Measurements from ENCODE around the gene ICAM3. TPM values are rescaled to one million over a fixed set of nuclear protein-coding genes. Genes with fewer than 3 reads are reported as not detected.

ICAM3 gene
- total and polyA plus RNA-seq, 10 of the 15 experiments (the other 5 are each of a cell fraction or from before 2014, with no cell fraction given), result 5.5 to 152 (median 90.7) TPM

DNA sequence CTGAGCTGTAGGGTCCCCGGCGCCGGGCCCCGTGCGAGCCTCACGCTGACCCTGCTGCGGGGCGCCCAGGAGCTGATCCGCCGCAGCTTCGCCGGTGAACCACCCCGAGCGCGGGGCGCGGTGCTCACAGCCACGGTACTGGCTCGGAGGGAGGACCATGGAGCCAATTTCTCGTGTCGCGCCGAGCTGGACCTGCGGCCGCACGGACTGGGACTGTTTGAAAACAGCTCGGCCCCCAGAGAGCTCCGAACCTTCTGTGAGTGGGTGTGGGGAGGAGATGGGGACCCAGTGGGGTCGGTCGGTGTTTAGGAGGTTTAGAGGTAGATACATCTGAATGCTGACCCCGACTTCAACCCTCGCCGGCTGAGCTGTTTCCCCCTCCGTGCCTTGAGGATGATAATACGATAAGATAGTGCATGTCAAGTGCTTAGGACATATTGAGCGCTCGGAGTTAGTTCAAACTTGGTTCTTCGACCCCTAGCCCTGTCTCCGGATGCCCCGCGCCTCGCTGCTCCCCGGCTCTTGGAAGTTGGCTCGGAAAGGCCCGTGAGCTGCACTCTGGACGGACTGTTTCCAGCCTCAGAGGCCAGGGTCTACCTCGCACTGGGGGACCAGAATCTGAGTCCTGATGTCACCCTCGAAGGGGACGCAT lies 47.7 kb downstream of the ICAM3 start:
- TF ChIP-seq, protein P1, sequence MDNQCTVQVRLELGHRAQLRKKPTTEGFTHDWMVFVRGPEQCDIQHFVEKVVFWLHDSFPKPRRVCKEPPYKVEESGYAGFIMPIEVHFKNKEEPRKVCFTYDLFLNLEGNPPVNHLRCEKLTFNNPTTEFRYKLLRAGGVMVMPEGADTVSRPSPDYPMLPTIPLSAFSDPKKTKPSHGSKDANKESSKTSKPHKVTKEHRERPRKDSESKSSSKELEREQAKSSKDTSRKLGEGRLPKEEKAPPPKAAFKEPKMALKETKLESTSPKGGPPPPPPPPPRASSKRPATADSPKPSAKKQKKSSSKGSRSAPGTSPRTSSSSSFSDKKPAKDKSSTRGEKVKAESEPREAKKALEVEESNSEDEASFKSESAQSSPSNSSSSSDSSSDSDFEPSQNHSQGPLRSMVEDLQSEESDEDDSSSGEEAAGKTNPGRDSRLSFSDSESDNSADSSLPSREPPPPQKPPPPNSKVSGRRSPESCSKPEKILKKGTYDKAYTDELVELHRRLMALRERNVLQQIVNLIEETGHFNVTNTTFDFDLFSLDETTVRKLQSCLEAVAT (IDR thresholded peaks at IDR 0.05), result no peak
- TF ChIP-seq, protein P2, sequence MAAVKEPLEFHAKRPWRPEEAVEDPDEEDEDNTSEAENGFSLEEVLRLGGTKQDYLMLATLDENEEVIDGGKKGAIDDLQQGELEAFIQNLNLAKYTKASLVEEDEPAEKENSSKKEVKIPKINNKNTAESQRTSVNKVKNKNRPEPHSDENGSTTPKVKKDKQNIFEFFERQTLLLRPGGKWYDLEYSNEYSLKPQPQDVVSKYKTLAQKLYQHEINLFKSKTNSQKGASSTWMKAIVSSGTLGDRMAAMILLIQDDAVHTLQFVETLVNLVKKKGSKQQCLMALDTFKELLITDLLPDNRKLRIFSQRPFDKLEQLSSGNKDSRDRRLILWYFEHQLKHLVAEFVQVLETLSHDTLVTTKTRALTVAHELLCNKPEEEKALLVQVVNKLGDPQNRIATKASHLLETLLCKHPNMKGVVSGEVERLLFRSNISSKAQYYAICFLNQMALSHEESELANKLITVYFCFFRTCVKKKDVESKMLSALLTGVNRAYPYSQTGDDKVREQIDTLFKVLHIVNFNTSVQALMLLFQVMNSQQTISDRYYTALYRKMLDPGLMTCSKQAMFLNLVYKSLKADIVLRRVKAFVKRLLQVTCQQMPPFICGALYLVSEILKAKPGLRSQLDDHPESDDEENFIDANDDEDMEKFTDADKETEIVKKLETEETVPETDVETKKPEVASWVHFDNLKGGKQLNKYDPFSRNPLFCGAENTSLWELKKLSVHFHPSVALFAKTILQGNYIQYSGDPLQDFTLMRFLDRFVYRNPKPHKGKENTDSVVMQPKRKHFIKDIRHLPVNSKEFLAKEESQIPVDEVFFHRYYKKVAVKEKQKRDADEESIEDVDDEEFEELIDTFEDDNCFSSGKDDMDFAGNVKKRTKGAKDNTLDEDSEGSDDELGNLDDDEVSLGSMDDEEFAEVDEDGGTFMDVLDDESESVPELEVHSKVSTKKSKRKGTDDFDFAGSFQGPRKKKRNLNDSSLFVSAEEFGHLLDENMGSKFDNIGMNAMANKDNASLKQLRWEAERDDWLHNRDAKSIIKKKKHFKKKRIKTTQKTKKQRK (IDR thresholded peaks at IDR 0.05; ENCODE audit: low read depth, low read length), result no peak
- no peak for TF ChIP-seq PAX8 (IDR thresholded peaks at IDR 0.05)
- TF ChIP-seq TCF7 (IDR thresholded peaks at IDR 0.05; ENCODE audit: borderline replicate concordance), result no peak
- TF ChIP-seq KLF5 (IDR thresholded peaks at IDR 0.05; ENCODE audit: partially characterized antibody), result no peak
- TF ChIP-seq, protein P3, sequence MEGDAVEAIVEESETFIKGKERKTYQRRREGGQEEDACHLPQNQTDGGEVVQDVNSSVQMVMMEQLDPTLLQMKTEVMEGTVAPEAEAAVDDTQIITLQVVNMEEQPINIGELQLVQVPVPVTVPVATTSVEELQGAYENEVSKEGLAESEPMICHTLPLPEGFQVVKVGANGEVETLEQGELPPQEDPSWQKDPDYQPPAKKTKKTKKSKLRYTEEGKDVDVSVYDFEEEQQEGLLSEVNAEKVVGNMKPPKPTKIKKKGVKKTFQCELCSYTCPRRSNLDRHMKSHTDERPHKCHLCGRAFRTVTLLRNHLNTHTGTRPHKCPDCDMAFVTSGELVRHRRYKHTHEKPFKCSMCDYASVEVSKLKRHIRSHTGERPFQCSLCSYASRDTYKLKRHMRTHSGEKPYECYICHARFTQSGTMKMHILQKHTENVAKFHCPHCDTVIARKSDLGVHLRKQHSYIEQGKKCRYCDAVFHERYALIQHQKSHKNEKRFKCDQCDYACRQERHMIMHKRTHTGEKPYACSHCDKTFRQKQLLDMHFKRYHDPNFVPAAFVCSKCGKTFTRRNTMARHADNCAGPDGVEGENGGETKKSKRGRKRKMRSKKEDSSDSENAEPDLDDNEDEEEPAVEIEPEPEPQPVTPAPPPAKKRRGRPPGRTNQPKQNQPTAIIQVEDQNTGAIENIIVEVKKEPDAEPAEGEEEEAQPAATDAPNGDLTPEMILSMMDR (IDR thresholded peaks at IDR 0.05 in 2 of 3, conservative IDR thresholded peaks at IDR 0.05 in 1 of 3; ENCODE audit: control insufficient read depth in 2 of 3, extremely low read depth in 1 of 3, insufficient read depth in 1 of 3, low read depth in 3 of 3, low read length in 3 of 3), result no peak
- TF ChIP-seq JUND (IDR thresholded peaks at IDR 0.05; ENCODE audit: low read depth, low read length), result no peak
- TF ChIP-seq, protein P4, sequence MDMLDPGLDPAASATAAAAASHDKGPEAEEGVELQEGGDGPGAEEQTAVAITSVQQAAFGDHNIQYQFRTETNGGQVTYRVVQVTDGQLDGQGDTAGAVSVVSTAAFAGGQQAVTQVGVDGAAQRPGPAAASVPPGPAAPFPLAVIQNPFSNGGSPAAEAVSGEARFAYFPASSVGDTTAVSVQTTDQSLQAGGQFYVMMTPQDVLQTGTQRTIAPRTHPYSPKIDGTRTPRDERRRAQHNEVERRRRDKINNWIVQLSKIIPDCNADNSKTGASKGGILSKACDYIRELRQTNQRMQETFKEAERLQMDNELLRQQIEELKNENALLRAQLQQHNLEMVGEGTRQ (IDR thresholded peaks at IDR 0.05; ENCODE audit: borderline replicate concordance, low read depth, low read length), result no peak
- TF ChIP-seq DPF2 (IDR thresholded peaks at IDR 0.05), result no peak
- TF ChIP-seq, protein P5, sequence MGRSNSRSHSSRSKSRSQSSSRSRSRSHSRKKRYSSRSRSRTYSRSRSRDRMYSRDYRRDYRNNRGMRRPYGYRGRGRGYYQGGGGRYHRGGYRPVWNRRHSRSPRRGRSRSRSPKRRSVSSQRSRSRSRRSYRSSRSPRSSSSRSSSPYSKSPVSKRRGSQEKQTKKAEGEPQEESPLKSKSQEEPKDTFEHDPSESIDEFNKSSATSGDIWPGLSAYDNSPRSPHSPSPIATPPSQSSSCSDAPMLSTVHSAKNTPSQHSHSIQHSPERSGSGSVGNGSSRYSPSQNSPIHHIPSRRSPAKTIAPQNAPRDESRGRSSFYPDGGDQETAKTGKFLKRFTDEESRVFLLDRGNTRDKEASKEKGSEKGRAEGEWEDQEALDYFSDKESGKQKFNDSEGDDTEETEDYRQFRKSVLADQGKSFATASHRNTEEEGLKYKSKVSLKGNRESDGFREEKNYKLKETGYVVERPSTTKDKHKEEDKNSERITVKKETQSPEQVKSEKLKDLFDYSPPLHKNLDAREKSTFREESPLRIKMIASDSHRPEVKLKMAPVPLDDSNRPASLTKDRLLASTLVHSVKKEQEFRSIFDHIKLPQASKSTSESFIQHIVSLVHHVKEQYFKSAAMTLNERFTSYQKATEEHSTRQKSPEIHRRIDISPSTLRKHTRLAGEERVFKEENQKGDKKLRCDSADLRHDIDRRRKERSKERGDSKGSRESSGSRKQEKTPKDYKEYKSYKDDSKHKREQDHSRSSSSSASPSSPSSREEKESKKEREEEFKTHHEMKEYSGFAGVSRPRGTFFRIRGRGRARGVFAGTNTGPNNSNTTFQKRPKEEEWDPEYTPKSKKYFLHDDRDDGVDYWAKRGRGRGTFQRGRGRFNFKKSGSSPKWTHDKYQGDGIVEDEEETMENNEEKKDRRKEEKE (IDR thresholded peaks at IDR 0.05), result no peak
- TF ChIP-seq GATAD2B (conservative IDR thresholded peaks at IDR 0.05; ENCODE audit: low read depth), result no peak

More for the DNA sequence above, 47.7 kb downstream of the ICAM3 start:
- Histone ChIP-seq H3K4me2 (ENCODE audit: control insufficient read depth, insufficient read depth) (peak overlapping the region; percentile 98), H3K27ac (ENCODE audit: control insufficient read depth, insufficient read depth) (no peak overlapping the region), H3K9me3 (replicated peaks; ENCODE audit: control insufficient read depth, insufficient read depth, low read length) (no peaks in the 10 kb centered on the region; the same call in 2 of the 3 replicates), H3K79me2 (ENCODE audit: control insufficient read depth, insufficient read depth, low read length) (no peaks in the 10 kb centered on the region), H3K36me3 (ENCODE audit: control insufficient read depth in 2 of 2, insufficient read depth in 2 of 2, low read length in 1 of 2) (no peaks in the 10 kb centered on the region; a peak in 1 of 4 replicates), H3K27me3 (replicated peaks in 1 of 2; ENCODE audit: control insufficient read depth in 2 of 2, insufficient read depth in 2 of 2, low read length in 1 of 2) (peaks cover 3 to 16% of the 10 kb centered on the region in 2 experiments), H2AFZ (ENCODE audit: control insufficient read depth, low read depth, low read length) (peak overlapping the region; percentile 70), H3K4me1 (ENCODE audit: control insufficient read depth, insufficient read depth, low read length) (peaks cover 57% of the 10 kb centered on the region), H4K20me1 (ENCODE audit: control insufficient read depth, insufficient read depth) (no peaks in the 10 kb centered on the region), H3K4me3 (peak overlapping the region; percentile 77), H3K9ac (ENCODE audit: control insufficient read depth, insufficient read depth, low read length) (peak overlapping the region; percentile 7; the same call in 1 of the 2 replicates)
- ATAC-seq (no peak), DNase-seq (ENCODE audit: low read depth, low spot score) (no peak), FAIRE-seq (no peak)
- ChIA-PET SMC1A (ENCODE audit: uncharacterized antibody, unreplicated experiment) (interaction anchor here (0.5 to 1.8 kb wide), 8 partner anchors 15 to 144 kb away, joined by 3 to 14 read pairs (median 4); partner anchors contain the start of genes ICAM1 and TYK2), RAD21 (ENCODE audit: unreplicated experiment) (interaction anchor here (0.6 to 1.6 kb wide), 5 partner anchors 12 to 89 kb away, joined by 3 to 22 read pairs (median 5); partner anchors contain the start of genes ICAM1, RAVER1 and TYK2), POLR2A (interaction anchor here (0.6 to 1.3 kb wide), 9 partner anchors 12 to 264 kb away, joined by 3 to 7 read pairs (median 4); partner anchors contain the start of genes ICAM1 and TYK2), CTCF (interaction anchor here (1.0 to 1.8 kb wide), 6 partner anchors 21 to 97 kb away, joined by 3 to 7 read pairs (median 4); partner anchors contain the start of genes ICAM1 and RAVER1)
- in situ Hi-C loops (cut with MboI) (no loop called here), intact Hi-C loops (cut with micrococcal nuclease; ENCODE audit: unreplicated experiment) (no loop called here)
- BruUV-seq (replicated peaks), result no TSS peak
- WGBS (ENCODE audit: insufficient coverage, insufficient replicate concordance, low lambda C conversion rate, missing lambda C conversion rate), result under 1% methylated on average over 49 of the region's 49 CpGs
